ENCODE results near the gene CHN1.
A peak's percentile ranks its signal among the peaks of the same experiment; 100 is the strongest.

CHN1 gene

GRCh38 chr2:174768557-174768956, 236.6 kb downstream of the CHN1 start:
- DNase-seq (ENCODE audit: low read depth, low spot score): no peak

- DNase-seq (ENCODE audit: low read depth, low spot score): no peak
These were observed 238.9 kb downstream of the CHN1 start for GRCh38 chr2:174766271-174766670.

- no peak for DNase-seq (ENCODE audit: low read depth, low spot score)
These were observed 239.6 kb downstream of the CHN1 start for GRCh38 chr2:174765576-174765975.

- DNase-seq (ENCODE audit: low read depth, low spot score): no peak
These were observed 240.6 kb downstream of the CHN1 start, which contains the start of gene CHRNA1 for GRCh38 chr2:174764280-174765255. CHRNA1 (minus strand) TSS chr2:174764472; CDS start chr2:174764394, 78 bp downstream.

GRCh38 chr2:174763780-174764179, 241.4 kb downstream of the CHN1 start:
- DNase-seq (ENCODE audit: low read depth, low spot score): no peak

- DNase-seq (ENCODE audit: low read depth, low spot score): no peak
These were observed 242.7 kb downstream of the CHN1 start for GRCh38 chr2:174762464-174762863.

- DNase-seq (ENCODE audit: low read depth, low spot score): no peak
These were observed 243.3 kb downstream of the CHN1 start for GRCh38 chr2:174761837-174762236.

- DNase-seq (ENCODE audit: low read depth, low spot score): no peak
These were observed 244.2 kb downstream of the CHN1 start for GRCh38 chr2:174760845-174761473.

GRCh38 chr2:174759381-174760065, 245.7 kb downstream of the CHN1 start:
- no peak for DNase-seq (ENCODE audit: low read depth, low spot score)

GRCh38 chr2:174756743-174757142, 248.4 kb downstream of the CHN1 start:
- DNase-seq (ENCODE audit: low read depth, low spot score): no peak

- DNase-seq (ENCODE audit: low read depth, low spot score): no peak
These were observed 252.0 kb downstream of the CHN1 start for GRCh38 chr2:174753038-174753633.

GRCh38 chr2:174752403-174753037, 252.7 kb downstream of the CHN1 start:
- no peak for DNase-seq (ENCODE audit: low read depth, low spot score)

GRCh38 chr2:174750923-174751441, 254.2 kb downstream of the CHN1 start:
- DNase-seq (ENCODE audit: low read depth, low spot score): no peak

- DNase-seq (ENCODE audit: low read depth, low spot score): no peak
These were observed 255.4 kb downstream of the CHN1 start for GRCh38 chr2:174749793-174750192.

GRCh38 chr2:174748948-174749347, 256.2 kb downstream of the CHN1 start:
- peak; percentile 58 for DNase-seq (ENCODE audit: low read depth, low spot score)
